Stimulated activated CD4-positive, alpha-beta T cell treated with anti-CD3 and anti-CD28 coated beads, Interleukin-12 subunit alpha, Interleukin-12 subunit beta, amount 100 ng/mL, for 48 hours (primary cell): Measurements from ENCODE around the gene CTSC.
"Not testable (repeated sequence)": the region's sequence is repeated elsewhere in the genome, so short reads cannot be mapped to it uniquely, and the experiment has no call there.

Experiments
- DNase-seq, 3 donors: peaks; one replicate each; pipeline ENCODE4 v3.0.0-alpha.2; 2020; ENCODE audit warnings: low read depth in 2 of 3, low spot score in 1 of 3

CTSC gene

DNA sequence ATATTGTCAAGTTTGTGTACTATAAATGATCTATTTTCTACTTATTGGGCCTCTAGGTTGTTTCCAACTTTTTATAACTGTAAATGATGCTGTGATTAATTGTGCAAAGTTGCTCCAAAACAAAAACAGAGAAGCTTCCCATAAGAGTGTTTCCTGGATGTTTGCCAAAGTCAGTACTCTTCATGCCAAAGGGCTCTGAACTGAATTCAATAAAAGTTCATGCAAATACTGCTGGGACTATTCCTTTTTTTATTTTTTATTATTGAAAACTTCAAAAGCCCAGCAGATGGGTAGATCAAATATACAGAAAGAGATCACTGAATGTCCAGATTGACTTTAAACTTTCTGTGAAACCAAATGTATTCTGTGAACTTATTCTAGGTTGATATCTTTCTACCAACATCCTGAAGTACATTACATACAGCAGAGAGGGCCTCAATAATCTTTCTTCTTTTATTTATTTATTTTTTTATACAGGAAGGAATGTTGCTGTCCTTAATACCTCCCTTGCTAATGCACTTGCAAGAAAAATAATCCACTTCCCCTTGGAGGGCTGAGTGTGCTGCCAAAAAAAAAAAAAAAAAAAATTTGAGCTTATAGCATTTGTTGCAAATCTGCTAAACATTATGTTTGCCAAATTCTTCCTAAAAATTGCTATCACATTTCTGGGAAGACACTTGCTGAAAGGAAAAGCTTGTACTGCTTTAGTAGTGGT is 53.0 kb downstream of the CTSC start:
- no peak for DNase-seq

DNA sequence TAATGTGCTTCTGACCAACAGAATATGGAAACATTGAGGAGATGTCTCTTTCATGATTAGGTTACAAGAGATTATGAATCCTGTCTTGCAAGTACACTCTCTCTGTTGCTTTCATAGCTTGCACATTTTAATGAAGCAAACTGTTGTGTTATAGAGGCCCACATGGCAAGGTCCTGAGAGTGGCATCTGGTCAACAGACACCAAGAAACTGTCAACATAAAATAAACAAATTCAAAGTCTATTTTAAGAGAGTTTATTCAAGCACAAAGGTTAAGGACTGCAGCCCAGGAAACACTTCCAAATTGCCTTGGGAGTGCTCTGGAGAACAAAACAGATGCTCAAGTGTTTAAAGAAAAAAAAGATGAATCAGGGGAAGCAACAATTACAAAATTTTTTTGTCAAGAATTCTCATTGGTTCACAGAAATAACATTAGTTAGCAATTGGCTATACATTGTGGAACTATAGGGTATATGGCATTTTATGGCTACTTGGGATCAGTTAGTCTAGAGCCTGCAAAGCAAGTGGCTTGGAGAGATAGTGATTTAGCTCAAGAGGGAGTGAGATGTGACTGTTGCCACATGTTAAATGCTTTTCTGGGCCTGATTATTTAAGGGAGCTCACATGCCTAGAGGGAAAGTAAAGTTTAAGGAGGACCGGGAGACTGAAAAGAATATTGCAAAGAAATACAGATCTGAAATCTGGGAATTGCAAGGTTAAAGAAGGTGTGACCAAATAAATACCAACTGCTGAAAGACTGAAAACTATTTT is 54.6 kb downstream of the CTSC start:
- no peak for DNase-seq

DNA sequence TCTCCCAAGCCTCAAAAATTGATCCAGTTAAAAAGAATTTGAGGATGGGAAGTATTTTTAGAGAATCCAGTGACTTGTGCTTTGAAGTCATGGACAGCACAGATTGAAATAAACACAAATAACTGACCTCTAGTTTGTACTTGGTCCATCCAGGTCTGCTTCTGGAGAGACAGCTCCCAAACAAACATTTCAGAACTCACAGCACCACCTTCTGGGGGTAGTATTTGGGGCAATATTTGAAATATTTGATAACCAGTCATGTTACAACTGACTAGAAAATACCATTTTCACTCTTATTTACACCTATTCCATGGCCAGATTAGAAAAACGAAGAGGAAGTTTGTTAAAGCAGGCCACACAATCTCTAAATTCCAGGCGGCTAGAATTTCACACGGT is 56.2 kb downstream of the CTSC start:
- DNase-seq = no peak

DNA sequence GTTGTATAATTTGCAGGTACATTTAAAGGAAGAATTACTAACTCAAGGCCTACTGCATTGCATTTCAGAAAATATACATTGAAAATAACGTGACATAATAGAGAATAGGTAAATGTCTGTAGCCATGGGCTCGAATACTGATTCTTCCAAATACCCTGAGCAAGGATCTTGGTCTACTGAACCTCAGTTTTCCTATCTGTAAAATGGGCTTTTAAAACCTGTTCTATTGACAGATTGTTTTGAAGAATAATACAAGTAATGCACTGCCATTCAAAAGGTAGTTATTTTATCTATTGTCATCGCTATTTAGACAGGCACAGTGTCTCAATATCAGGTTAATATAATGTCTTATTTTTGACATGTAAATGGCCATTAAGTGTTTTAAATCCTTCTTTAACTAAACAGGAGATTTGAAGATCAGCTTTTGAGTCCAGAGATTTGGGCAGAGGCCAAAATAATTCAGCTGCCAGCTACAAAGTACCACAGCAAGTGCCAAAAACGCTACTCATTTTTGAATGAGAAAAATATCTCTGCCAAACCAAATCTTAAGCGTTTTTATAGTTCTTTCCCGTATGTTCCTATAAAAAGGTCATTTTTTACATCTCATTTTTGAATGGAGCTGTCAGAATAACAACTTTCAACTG is 56.7 kb downstream of the CTSC start:
- no peak for DNase-seq

DNA sequence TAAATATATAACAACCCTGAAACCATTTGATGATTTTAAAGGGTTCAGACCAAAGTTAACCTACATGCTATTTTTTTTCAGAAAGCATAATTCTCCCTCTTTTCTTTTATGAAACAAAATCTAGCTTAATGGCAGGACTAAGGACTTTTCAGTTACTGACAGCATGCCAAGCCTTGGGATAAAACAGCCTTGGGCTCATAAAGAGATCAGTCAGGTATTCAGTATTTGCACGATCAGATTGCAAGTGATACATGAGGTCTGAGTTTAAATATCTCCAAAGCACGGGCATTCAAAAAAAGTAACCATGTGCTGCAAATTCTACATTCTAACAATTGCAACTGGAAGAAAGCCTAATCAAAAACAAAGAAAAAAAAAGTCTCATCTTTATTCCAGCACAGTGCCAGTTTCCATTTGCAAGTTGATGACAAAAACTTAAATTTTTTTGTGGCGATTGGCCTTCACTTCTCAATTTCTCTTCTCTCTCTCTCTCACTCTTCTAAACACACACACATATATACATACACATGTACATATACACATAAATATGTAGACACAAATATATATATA is 60.1 kb downstream of the CTSC start:
- no peak for DNase-seq

DNA sequence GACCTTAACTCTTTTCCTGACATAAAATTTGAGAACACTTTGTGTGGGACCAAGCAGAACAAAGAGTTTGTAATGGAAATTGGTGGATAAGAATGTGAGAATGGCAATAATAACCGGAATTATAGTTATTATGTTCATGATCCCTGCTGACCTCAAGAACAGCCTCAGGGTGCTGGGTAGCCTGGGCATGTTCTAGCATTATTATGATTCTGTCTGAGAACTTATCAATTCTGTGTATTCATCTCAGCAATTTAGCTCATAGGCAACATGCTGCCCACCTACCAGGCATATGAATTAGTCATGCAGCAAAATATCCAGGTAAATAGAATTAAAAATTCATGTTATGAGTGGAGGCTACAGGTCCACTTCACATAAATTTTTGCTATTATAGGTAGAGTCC is 61.9 kb downstream of the CTSC start:
- no peak for DNase-seq

DNA sequence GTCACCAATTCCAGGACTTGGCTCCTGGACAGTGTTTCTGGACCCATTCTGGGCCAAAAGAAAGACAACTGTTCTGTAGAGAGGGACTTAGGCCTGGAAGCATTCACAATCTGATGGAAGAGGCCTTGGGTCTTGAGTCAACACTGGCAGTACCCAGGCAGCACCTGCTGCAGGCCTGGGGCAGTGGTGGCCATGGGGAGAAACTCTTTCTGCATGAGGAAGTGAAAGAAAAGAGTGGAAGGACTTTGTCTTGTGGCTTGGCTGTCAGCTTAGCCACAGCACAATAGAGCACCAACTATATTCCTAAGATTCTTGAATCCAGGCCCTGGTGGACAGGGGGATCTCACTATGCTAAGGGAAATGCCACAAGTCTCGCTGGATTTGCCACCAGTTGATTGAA is 70.6 kb downstream of the CTSC start:
- no peak for DNase-seq

DNA sequence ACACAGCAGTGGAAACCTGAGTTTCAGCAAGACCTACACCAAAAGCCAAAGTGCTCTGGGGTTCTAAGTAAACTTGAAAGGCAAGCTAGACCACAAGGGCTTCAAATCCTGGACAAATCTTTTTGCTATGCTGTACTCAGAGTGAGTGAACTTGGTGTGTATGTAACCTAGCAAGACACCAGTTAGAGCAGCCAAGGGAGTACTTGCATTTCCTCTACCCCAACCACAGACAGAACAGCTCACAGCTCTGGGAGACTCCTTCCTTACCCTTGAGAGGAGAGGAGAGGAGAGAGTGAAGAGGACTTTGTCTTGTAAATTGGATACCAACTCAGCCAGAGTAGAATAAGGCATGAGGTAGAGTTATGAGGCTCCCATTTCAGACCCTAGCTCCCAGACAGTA is 71.4 kb downstream of the CTSC start:
- DNase-seq = no peak

DNA sequence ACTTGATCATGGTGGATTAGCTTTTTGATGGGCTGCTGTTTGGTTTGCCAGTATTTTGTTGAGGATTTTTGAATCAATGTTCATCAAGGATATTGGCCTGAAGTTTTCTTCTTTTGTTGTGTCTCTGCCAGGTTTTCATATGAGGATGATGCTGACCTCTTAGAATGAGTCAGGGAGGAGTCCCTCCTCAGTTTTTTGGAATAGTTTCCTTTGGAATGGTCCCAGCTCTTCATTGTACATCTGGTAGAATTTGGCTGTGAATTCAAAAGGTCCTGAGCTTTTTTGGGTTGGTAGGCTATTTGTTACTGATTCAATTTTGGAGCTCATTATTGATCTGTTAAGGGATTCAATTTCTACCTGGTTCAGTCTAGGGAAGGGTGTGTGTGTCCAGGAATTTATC is 78.1 kb downstream of the CTSC start:
- no peak for DNase-seq

DNA sequence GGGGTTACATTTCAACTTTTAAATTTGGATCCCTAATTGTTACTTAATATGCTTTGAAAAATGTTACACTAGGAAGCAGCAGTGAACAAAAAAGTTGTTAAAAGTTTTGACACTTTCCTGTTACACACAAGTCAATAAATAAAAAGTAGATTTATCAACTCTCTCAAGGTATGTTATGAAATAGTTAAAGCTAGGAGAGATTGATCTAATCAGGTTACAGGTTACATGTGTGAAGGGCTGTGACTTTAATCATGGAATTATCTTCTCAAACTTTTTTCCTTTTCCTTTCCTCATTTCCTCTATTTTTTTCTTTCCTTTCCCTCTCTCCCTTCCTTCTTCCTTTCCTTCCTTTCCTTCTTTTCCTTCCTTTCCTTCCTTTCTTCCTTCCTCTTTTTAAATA is 85.3 kb downstream of the CTSC start:
- DNase-seq = no peak

DNA sequence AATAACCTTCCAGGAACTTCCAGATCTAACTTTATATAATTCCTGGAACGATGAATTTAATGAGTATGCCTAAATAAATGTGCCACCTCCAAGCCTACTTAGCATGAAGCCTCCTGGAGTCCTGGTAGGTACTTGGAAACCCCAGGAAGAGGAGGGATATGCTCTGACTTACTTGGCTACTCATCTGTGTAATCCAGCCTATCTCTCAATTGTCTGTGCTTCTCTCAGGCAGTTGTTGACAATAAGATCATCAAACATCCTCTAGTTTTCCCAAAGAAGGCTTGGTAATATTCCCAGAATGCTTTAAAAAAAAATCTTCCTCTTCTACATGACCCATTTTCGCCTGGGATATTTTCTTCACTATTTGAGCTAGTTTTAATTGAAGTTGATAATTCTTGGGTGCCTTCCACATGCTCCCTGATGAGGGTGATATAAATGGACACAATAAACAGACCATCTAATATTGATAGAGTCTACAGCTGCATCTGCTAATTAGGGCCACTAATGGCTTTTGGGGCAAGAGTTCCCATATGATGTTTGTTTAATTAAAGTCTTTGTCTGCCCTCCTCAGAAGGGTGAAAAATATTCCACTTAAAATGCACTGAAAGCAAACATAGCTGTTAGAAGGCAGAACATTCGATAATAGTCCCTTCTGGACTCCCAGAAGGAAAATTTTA is 86.8 kb downstream of the CTSC start:
- DNase-seq = no peak

DNA sequence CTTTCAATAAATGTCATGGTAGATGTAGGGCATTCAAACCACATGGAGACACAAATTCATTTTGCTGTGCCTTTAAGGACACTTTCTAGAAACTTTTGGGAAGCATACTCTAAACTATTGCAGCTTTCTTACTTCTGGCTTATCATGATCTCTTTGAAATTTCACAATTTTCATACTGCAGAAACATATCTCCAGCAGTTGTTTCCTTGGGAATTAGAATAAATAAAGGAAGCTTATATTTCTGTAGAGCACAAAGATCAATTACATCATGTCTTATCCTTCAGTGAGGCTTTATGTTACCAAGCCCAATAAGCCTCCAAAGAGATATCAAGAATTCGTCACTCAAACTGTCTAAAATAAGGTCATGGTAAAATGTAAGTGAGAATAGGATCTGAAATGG is 87.8 kb downstream of the CTSC start:
- no peak for DNase-seq

DNA sequence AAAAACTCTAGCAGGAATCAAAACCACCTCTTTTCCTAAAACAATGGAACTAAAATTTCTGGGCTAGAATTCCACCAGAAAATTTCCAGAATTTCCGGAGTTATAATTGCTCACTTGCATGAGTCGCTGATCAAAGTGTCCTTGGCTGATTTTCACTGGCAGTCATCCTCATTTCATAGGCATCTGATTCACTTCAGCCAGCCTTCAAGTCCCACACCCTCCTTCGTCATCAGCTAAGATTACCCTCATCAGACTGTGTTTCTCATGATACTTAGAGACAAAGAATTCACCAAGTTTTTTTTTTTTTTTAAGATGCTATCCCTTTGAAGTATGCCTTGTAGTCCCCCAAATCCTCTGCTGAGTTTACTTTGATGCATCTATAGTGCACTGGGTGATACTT is 90.8 kb downstream of the CTSC start:
- DNase-seq = no peak

DNA sequence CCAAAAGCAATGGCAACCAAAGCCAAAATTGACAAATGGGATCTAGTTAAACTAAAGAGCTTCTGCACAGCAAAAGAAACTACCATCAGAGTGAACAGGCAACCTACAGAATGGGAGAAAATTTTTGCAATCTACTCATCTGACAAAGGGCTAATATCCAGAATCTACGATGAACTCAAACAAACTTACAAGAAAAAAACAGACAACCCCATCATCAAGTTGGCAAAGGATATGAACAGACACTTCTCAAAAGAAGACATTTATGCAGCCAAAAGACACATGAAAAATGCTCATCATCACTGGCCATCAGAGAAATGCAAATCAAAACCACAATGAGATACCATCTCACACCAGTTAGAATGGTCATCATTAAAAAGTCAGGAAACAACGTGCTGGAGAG is 92.0 kb downstream of the CTSC start:
- DNase-seq = not testable (repeated sequence)
